IPS-11a (cell line): Measurements from ENCODE around the gene ECD.
"Not testable (repeated sequence)": the region's sequence is repeated elsewhere in the genome, so short reads cannot be mapped to it uniquely, and the experiment has no call there.

Experiments
- H3K4me3 ChIP-seq: one replicate; pipeline ENCODE4 v1.5.1; 2013; ENCODE audit warnings: low read depth, low read length, control low read depth

ECD gene

GRCh38 chr10:73161079-73161478 lies 6.7 kb downstream of the ECD start:
- H3K4me3 ChIP-seq = no peak overlapping the region

- H3K4me3 ChIP-seq = no peak overlapping the region
Observed at GRCh38 chr10:73159038-73159648, 8.7 kb downstream of the ECD start.

GRCh38 chr10:73156054-73156453 lies 11.8 kb downstream of the ECD start:
- H3K4me3 ChIP-seq = no peak overlapping the region

GRCh38 chr10:73152009-73152408 lies 15.8 kb downstream of the ECD start:
- no peak overlapping the region for H3K4me3 ChIP-seq

- not testable (repeated sequence) for H3K4me3 ChIP-seq
Observed at GRCh38 chr10:73150633-73151413, 17.0 kb downstream of the ECD start.

GRCh38 chr10:73141603-73142002 lies 26.2 kb downstream of the ECD start:
- no peak overlapping the region for H3K4me3 ChIP-seq

- H3K4me3 ChIP-seq = no peak overlapping the region
Observed at GRCh38 chr10:73139251-73139650, 28.6 kb downstream of the ECD start.

GRCh38 chr10:73136627-73137026 lies 31.2 kb downstream of the ECD start:
- no peak overlapping the region for H3K4me3 ChIP-seq

- no peak overlapping the region for H3K4me3 ChIP-seq
Observed at GRCh38 chr10:73134727-73135126, 33.1 kb downstream of the ECD start.

GRCh38 chr10:73131913-73132686 lies 35.7 kb downstream of the ECD start:
- no peak overlapping the region for H3K4me3 ChIP-seq

- H3K4me3 ChIP-seq = no peak overlapping the region
Observed at GRCh38 chr10:73131301-73131700, 36.5 kb downstream of the ECD start.

- no peak overlapping the region for H3K4me3 ChIP-seq
Observed at GRCh38 chr10:73126343-73126742, 41.5 kb downstream of the ECD start.

- H3K4me3 ChIP-seq = no peak overlapping the region
Observed at GRCh38 chr10:73119952-73120351, 47.9 kb downstream of the ECD start.

GRCh38 chr10:73119457-73119856 lies 48.4 kb downstream of the ECD start:
- H3K4me3 ChIP-seq = no peak overlapping the region

- H3K4me3 ChIP-seq = no peak overlapping the region
Observed at GRCh38 chr10:73117976-73118743, 49.6 kb downstream of the ECD start.

- no peak overlapping the region for H3K4me3 ChIP-seq
Observed at GRCh38 chr10:73116017-73116416, 51.8 kb downstream of the ECD start.

GRCh38 chr10:73113551-73113950 lies 54.3 kb downstream of the ECD start:
- H3K4me3 ChIP-seq = no peak overlapping the region

- not testable (repeated sequence) for H3K4me3 ChIP-seq
Observed at GRCh38 chr10:73112032-73112431, 55.8 kb downstream of the ECD start.

GRCh38 chr10:73110345-73110849 lies 57.4 kb downstream of the ECD start, which contains the start of gene NUDT13:
TSS of gene NUDT13 (plus strand) at chr10:73110455. CDS start at chr10:73114366, 3,911 bp downstream.
- peak within 1 kb of the TSS; percentile 64 for H3K4me3 ChIP-seq

- not testable (repeated sequence) for H3K4me3 ChIP-seq
Observed at GRCh38 chr10:73109248-73109652, 58.6 kb downstream of the ECD start.

- H3K4me3 ChIP-seq = no peak overlapping the region
Observed at GRCh38 chr10:73106301-73106700, 61.5 kb downstream of the ECD start.
